NCI-H2107 treated with DMSO at 0.1 percent for 48 hours (cell line): ENCODE results near the gene CPNE1.
"Not testable (repeated sequence)": the region's sequence is repeated elsewhere in the genome, so short reads cannot be mapped to it uniquely, and the experiment has no call there.

Experiments
- DNase-seq: peaks from one replicate; lab custom pipeline; 2025; ENCODE audit not compliant: unreplicated experiment; lab: John Stamatoyannopoulos, UW

Gene CPNE1

DNA sequence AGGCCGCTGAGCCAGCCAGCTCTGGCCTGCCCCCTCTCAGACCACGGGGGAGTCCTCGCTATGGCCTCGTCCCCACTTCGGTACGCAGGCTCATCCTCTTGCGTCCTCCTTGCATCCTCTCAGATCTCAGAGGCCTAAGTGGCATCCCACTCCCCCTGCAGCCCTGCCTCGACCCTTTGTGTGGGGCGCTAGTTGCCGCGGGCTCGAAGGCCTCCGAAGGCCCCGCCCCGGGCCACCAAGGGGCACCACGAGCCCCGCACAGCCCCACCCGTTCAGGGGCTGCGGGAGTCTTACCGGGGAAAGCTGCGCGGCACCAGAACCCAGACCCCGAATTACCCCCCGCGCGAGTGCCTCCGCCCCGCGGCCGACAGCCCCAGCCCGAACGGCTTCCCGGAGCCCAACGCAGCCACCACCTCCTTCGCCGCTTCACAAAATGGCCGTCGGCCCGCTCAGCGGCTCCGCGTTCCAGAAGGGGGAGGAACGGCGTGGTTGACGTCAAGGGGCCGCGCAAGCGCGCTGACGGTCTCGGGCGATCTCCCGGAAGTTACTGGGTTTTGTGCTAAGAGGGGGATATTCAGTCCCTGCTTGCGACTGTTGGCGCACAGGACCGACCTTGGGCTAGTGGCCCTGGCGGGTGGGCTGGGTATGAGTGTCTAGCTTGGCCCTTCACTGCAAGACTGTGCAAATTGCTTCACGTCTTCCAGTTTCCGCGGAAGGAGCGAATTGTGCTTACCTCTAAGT lies at the start of gene CPNE1, which contains the start of gene RBM12:
TSS of gene CPNE1 (minus strand) at position 435 of the 741 bp plus-strand sequence. CDS start 31,977 bp downstream, outside the sequence.
TSS of gene RBM12 (minus strand) at position 435 of the 741 bp plus-strand sequence. CDS start 9,578 bp downstream, outside the sequence.
- DNase-seq = peak; percentile 64

DNA sequence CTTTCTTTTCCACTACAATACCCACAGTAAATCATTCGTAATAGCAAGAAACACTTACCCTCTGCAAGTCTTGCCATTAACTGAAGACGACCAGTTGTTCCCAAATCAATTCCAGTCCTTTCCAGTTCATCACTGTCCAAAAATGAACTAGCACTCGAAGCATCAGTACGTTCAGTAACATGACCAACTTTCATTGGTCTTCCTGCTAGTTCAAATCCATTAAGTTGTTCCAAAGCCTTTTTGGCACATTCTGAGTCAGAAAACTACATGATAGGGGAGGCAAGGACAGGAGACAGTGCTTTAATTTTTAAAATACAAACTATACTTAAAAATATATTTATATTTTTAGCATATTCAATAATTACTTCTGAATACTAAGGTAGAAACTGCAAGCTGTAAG lies 49.4 kb upstream of the CPNE1 start:
- DNase-seq = no peak

GRCh38 chr20:35713120-35713519 lies 48.4 kb upstream of the CPNE1 start:
- not testable (repeated sequence) for DNase-seq

GRCh38 chr20:35711588-35712209 lies 47.0 kb upstream of the CPNE1 start:
- DNase-seq = no peak

DNA sequence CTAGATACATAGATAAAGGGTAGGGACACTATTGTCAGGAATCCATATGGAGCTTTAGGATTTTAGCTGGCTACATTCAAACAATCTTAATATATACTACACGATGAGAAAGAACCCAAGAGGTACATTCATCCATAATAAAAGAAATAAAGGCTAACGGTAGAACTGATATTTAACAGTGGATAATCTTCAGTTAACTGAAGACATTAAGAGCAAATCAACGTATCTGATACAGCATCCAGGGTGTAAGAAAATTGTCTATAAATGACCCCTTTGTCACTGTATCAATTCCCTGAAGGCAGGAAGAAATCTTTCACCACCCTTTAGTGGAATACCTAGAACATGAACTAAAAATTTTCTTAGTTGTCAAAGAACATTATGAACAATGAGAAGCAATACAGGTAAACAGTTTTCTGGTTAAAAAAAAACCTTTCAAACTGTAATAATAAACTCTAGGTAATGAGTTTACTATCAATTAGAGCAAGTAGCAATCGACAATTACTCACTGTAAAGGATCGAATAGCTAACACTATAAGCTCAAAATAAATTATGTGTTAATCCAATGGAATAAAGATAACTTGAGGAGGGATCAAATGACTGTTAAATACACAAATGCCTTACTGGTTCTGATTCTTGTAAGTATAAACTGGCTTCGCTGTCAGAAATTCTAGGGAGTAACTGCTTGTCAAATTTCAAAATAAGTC lies 46.3 kb upstream of the CPNE1 start:
- no peak for DNase-seq

DNA sequence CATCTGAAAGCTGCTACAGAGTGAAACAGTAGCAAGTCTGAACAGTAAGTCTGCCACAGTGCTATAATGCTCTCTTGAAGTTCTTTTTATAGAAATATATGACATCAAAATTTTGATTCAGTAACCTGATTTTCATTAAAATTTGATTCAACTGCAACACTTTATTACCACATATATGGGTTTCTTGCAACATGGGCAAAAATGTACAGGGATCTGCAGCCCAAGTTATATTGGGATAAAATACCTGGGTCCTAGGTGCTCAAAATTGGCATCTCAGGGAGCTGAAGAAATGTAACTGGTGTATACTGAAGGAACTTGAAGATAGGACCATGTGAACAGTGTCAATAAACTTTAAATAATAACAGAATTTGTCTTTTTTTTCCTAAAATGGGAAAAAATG lies 45.3 kb upstream of the CPNE1 start:
- no peak for DNase-seq

- no peak for DNase-seq
These were observed 44.6 kb upstream of the CPNE1 start for GRCh38 chr20:35709259-35709658.

DNA sequence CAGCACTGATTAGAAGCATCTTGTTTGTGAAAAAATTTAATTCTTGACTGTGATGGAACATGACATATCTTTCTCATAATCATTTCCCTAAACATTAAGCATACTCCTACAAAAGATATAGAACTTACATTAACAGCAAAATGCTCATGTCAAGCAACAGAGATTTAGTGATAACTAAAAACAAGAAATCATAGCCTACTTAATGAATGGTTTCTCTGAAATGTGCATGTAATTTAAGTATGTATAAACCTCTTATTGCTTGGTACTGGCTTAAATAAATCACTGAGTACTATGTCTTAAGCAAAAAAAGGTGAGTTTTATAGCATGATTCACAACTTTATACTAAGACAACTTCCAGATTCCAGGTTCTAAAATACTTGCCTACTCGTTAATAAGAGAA lies 43.8 kb upstream of the CPNE1 start:
- DNase-seq = no peak

DNA sequence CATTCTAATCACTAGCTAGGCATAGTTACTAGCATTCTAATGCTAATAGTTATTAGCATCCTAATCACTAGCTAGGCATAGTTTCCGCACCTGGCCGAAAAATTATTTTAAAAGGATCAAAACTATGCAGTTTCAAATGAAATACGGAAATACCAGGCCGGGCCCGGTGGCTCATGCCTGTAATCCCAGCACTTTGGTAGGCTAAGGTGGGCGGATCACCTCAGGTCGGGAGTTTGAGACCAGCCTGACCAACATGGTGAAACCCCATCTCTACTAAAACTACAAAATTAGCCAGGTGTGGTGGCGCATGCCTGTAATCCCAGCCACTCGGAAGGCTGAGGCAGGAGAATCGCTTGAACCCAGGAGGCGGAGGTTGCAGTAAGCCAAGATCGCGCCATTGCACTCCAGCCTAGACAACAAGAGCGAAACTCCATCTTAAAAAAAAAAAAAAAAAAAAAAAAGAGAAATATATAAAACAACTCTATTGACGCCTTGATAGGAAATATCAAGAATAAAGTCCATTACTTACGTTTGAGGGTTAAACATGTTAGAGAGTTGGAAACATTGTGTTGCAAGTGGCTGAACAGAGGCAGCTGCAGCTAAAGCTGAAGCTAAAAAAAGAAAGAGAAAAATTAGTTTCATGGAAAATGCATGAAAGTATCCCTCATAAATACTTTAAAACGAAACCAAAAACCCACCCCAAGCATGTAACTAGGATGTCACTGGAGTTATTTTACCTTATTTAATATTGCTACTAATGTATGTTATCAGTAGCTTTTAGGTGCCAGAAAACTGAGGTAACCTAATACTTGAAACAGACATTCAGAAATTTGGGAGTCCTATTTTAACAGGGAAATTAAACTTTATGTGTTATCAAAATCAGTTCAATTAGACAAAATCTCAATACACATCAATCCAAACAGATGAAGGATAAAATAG lies 42.2 kb upstream of the CPNE1 start:
- DNase-seq = not testable (repeated sequence)

- not testable (repeated sequence) for DNase-seq
These were observed 41.2 kb upstream of the CPNE1 start for GRCh38 chr20:35705894-35706293.

DNA sequence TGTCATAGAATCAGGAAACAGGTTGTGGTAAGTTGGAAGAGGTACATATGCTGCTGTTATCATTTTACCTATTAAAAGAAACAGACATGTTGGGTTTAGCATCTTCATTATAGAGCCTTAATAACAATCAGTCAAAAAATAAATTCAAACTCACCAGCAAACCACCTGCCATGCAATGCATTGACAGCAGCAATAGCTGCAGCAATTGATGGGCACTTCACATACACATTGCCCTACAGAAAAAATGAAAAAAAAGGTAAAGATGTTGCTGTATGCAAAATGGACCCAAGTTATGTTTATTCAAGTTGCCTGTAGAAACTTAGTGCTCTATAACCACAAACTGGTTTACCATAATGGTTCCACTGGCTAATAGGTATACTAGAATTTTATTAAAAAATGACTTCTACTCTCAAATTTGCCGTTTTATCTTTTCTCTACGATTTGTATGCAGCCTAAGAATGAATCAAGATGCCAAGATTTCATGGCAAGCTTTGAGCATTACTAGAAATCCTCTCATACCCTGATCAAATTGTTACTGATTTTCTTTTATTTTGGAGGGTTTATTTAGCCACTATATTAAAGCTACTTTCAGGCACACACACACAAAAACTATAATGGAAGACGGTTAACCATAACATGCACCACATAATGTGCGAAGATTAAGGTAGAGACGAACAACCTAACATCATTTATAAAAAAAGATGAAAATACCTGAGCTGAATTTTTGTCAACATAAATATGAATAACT lies 40.0 kb upstream of the CPNE1 start:
- no peak for DNase-seq

DNA sequence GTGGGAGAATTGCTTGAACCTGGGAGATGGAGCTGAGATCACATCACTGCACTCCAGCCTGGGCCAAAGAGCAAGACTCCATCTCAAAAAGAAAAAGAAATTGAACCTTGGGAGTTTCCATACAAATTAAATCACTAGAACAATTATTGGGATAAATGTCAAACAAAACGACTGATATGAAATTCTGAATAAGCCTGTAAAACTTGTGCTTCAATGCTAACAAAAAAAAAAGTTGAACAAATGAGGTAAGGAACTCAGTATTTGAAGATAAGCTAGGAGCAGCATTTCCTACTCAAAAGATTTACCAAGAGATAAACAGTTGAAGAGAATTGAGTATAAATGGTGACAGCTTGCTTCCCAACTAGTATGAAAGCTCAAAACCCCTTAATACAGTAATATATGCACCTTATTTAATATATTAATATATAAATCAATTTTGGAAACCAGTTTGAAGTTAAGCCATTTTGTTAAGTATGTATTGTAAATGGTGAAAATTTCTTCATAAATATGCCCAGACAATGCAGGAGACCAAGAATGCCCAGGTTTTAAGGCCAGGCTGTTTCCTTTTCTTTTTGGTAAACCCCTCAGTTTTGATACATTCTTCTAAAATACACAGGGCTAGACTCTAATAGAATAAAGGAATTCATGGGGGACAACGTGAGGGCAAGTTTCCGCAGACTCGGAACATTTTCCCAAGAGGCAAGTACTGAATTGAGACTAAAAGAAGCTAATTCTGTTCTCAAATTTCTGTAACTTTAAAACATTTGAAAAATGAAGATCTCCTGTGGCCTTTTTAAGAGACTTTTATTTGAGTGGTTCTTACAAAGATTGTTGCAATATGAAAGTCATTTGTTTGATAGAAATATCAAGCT lies 38.4 kb upstream of the CPNE1 start:
- DNase-seq = no peak

DNA sequence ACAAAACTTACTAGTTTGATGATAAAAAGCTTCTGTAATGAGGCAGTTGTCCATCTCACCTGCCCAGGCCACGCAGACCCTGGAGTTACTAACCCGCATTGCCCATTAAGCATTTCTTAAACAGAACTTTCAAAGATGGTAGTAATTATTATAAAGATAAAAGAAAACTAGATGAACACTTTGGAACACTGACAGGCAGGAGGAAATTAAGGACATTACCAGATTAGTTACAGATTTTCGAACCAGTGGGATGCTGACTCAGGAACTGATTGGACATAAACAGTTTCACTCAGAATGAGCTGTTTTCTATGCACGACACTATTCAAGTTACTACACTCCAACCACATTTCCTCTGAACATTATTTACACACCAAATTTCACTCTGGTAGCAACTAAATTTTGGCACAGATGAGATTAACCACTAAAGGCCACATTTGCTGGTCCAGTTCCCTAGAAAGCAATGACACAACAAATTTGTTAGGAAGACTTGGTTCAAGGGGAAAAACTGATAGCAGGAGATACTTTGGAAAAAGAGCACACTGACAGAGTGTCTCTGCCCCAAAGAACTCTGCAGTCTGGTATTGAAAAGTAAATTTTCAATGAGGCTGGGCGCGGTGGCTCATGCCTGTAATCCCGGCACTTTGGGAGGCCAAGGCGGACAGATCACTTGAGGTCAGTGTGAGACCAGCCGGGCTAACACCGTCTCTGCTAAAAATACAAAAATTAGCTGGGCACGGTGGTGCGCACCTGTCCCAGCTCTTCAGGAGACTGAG lies 37.5 kb upstream of the CPNE1 start:
- no peak for DNase-seq

DNA sequence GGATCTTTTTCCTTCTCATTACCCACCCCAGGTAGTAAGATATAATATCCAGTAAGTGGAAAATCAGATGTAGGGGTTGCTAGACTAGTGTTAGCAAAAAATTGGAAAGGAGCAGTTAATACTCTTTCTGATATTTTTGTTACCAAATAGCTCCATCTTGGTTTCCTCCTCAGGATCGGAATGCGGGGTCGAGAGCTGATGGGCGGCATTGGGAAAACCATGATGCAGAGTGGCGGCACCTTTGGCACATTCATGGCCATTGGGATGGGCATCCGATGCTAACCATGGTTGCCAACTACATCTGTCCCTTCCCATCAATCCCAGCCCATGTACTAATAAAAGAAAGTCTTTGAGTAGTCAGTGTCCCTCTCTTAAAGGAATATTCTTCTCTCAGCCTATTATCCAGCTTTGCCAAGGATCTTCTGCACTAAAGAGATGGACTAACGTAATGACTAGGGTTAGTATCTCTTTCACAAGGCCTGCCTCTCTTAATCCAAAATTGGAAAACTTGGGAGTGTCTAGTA lies 36.0 kb upstream of the CPNE1 start:
- no peak for DNase-seq

GRCh38 chr20:35699957-35700624 lies 35.4 kb upstream of the CPNE1 start:
- no peak for DNase-seq

- no peak for DNase-seq
These were observed 34.6 kb upstream of the CPNE1 start, which contains the start of the genes NFS1 and ROMO1 for GRCh38 chr20:35699127-35699956. NFS1 (minus strand) TSS chr20:35699352; CDS start chr20:35699288, 64 bp downstream. ROMO1 (plus strand) TSS chr20:35699405; CDS start chr20:35699633, 228 bp downstream.
